Measurements from ENCODE around the gene XPO1. TPM values are rescaled to one million over a fixed set of nuclear protein-coding genes. Genes with fewer than 3 reads are reported as not detected.

XPO1 gene
- total and polyA plus RNA-seq, 2 of the 4 experiments (the other 2 are of a cell fraction), result 78.5 to 104 TPM

GRCh38 chr2:61554604-61555003 is 16.4 kb upstream of the XPO1 start:
- Histone ChIP-seq H3K4me1 (ENCODE audit: control insufficient read depth, insufficient read depth, low read length) (no peaks in the 10 kb centered on the region), H3K79me1 (ENCODE audit: low read depth in 1 of 2, low read length in 2 of 2) (no peaks in the 10 kb centered on the region), H3K36me3 (ENCODE audit: control insufficient read depth, insufficient read depth, low read length) (no peaks in the 10 kb centered on the region), H3K56ac (ENCODE audit: extremely low read depth, insufficient read depth, low read length) (no peak overlapping the region), H3K14ac (replicated peaks; ENCODE audit: low read depth, low read length) (no peak overlapping the region), H4K8ac (ENCODE audit: low read depth in 2 of 2, low read length in 2 of 2) (no peak overlapping the region), H3K27ac (ENCODE audit: insufficient read depth, low read length) (no peak overlapping the region), H3K4me3 (ENCODE audit: insufficient read depth, low read depth, low read length) (no peak overlapping the region), H2BK120ac (ENCODE audit: low read depth, low read length) (no peak overlapping the region), H4K20me1 (ENCODE audit: insufficient read depth, low read length) (no peaks in the 10 kb centered on the region), H3K9me3 (ENCODE audit: control insufficient read depth, insufficient read depth, low read length) (no peaks in the 10 kb centered on the region), H4K91ac (ENCODE audit: insufficient read depth, low read depth, low read length) (no peak overlapping the region), H3K27me3 (ENCODE audit: control insufficient read depth, insufficient read depth, low read length) (peaks cover 9% of the 10 kb centered on the region), H2AK9ac (replicated peaks; ENCODE audit: low read depth, low read length, poor library complexity) (no peak overlapping the region), H2AFZ (replicated peaks; ENCODE audit: low read length, poor library complexity) (no peak overlapping the region), H3K4ac (ENCODE audit: low read depth, low read length) (no peak overlapping the region), H3K23ac (ENCODE audit: low read depth, low read length) (no peak overlapping the region), H3K9ac (ENCODE audit: low read depth, low read length) (no peak overlapping the region), H2AK5ac (ENCODE audit: low read depth, low read length) (no peak overlapping the region), H3K4me2 (ENCODE audit: low read depth, low read length) (no peak overlapping the region), H2BK5ac (ENCODE audit: low read depth, low read length, poor library complexity, severe bottlenecking) (no peak overlapping the region), H4K5ac (ENCODE audit: low read depth, low read length) (no peak overlapping the region), H3K18ac (ENCODE audit: low read depth, low read length) (no peak overlapping the region), H2BK15ac (ENCODE audit: low read depth, low read length) (no peak overlapping the region), H2BK20ac (ENCODE audit: low read depth, low read length) (no peak overlapping the region), H3K9me1 (ENCODE audit: insufficient read depth, low read length) (no peaks in the 10 kb centered on the region)
- CTCF ChIA-PET, result interaction anchor here (0.6 kb wide), 1 partner anchor 64 kb away, joined by 3 read pairs; no protein-coding TSS in a partner anchor
- POLR2A ChIA-PET (ENCODE audit: unreplicated experiment), result no interaction called here
- ATAC-seq (ENCODE audit: low read depth) (no peak), DNase-seq (no peak)
- intact Hi-C loops (cut with micrococcal nuclease), result no loop called here
- TF ChIP-seq ELK1 (IDR thresholded peaks at IDR 0.05; ENCODE audit: borderline replicate concordance, low read depth, low read length) (no peak), CHD1 (IDR thresholded peaks at IDR 0.05; ENCODE audit: low read depth, low read length) (no peak), USF2 (IDR thresholded peaks at IDR 0.05; ENCODE audit: low read depth, low read length) (no peak), MXI1 (IDR thresholded peaks at IDR 0.05; ENCODE audit: borderline replicate concordance, low read depth, low read length) (no peak), POLR2A (IDR thresholded peaks at IDR 0.05; ENCODE audit: low read depth, low read length) (no peak), MAZ (IDR thresholded peaks at IDR 0.05; ENCODE audit: borderline replicate concordance, low read depth, low read length) (no peak), BHLHE40 (IDR thresholded peaks at IDR 0.05; ENCODE audit: low read depth, low read length) (no peak), RFX5 (IDR thresholded peaks at IDR 0.05; ENCODE audit: low read depth, low read length) (no peak), MAFK (IDR thresholded peaks at IDR 0.05; ENCODE audit: low read depth, low read length) (no peak), NFE2L2 (IDR thresholded peaks at IDR 0.05; ENCODE audit: low read depth, low read length) (no peak), RAD21 (IDR thresholded peaks at IDR 0.05; ENCODE audit: low read length) (no peak), CTCF (conservative IDR thresholded peaks at IDR 0.05; ENCODE audit: low read depth, low read length) (no peak), RCOR1 (IDR thresholded peaks at IDR 0.05; ENCODE audit: insufficient replicate concordance, low read length) (no peak), FOS (IDR thresholded peaks at IDR 0.05; ENCODE audit: low read depth, low read length) (no peak), CEBPB (IDR thresholded peaks at IDR 0.05; ENCODE audit: low read depth, low read length) (no peak), SMC3 (IDR thresholded peaks at IDR 0.05; ENCODE audit: low read depth, low read length) (no peak)
- no CpG with 5 or more reads among the region's 1 CpG for WGBS, 2 experiments (ENCODE audit: extremely low coverage in 2 of 2, insufficient read length in 1 of 2)
- BruUV-seq (replicated peaks), result no TSS peak
- in situ Hi-C loops (cut with MboI; ENCODE audit: low sequenced_read_pairs), result no loop called here
- dilution Hi-C loops (cut with HindIII; ENCODE audit: low sequenced_read_pairs, unreplicated experiment), result no loop called here
